NCI-H2029 (cell line): ENCODE measurements around the gene CD276.

Source experiments
- DNase-seq: peaks from one replicate; lab custom pipeline; 2025; lab: John Stamatoyannopoulos, UW

Gene CD276

DNA sequence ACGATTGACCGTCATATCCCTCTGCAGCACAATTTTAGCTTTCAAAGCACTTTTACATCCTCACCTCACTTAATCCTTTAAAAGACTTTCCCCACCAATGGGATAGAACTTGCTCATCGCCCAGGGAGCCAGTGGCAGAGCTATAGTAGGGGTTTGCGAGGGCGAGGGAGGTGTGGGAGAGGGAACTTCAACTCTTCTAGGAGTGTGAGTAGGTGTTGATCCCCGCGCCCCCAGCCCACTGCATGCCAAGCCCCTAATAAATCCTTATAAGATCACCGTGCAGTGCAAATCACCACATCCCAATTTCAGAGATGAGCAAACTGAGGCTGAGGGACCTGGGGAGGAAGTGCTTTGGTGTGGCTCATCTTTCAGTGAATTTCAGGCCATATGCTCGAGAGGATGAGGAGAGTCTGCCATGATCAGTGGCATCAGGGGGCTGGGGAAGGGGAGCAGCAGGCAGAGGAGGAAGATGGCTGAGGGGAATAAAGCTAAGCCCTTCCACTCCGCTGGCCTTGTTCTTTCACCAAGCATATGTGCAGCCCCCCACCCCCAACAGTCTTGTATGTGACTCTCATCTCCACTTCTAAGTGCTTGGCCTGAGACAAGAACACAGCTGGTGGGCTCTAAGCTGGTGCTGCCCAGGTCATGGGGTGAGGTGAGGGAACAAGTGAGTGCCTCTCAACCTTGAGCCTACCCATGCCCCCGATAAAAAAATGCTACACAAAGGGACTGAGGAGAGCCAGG lies 63.8 kb downstream of the CD276 start:
- DNase-seq = no peak

DNA sequence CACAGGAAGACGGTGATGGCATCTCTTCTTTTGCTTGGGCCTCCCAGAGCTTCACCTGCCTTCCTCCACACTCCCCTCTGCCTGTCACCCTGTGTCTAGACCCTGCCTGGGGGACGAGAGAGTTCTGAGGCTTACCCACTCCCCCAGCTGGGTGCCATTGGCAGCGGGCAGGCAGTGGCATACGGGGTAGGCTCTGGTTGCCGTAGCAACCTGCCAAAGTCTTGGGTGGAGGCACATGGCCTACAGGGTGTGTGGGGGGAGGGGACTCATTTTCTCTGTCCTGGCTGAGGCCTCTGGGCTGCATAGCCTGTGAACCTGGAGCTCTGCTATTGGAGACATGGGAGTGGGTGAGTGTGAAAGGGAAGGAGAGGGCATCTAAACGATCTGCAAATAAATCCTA lies 64.5 kb downstream of the CD276 start:
- no peak for DNase-seq

DNA sequence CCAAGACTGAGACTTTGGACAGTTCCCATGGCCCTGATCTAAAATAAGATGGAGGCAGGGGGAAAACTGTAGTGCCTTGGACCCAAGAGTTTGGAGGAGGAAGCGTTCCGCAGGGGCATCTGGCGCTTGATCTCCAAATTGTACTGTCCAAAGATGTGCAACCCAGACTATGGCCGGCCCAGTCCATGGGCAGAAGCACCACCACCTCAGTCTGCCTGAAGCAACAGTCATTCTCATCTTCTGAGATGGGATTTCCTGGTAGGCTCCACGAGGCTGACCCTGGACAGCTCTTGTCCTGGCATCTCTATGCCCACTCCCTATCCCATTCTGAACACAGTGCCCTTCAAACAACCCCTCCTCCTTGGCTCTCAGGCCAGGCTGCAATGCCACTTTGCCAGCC lies 65.3 kb downstream of the CD276 start:
- no peak for DNase-seq

DNA sequence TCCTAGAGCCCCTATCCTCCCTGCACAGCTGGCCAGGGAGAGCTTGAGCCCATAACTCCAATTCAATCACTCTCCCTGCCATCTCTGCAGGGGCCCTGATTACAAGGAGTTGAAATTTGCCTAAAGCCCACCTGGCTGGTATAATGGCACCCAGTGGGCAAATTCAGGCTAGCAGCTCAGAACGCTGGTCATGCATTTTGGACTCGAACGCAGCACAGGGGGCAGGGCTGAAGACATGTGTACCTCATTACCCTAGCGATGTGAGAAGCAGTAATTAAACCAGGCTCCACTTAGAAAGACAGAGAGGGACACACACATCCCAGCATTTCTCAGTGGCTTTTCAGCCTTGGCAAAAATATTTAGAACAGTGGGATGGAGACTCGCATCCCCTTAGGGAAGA lies 65.8 kb downstream of the CD276 start:
- no peak for DNase-seq

DNA sequence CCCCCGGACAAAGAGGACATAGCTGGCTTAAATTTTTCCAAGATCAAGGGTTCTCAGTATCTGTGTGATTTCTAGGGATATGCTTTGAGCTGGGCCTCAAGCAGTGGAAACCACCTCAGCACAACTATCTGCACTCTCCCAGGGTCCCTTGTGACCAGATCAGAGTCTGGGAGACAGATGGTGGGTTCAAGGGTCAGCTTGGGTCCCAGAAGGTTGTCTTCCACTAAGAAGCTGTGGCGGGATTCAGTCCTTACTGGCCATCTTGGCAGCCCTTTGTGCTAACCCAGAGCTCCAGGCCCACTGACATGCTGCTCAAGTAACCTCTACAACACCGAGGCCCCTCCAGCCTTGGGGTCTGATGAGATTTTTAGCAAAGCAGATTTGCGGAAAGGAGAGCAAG lies 66.3 kb downstream of the CD276 start:
- DNase-seq = no peak

DNA sequence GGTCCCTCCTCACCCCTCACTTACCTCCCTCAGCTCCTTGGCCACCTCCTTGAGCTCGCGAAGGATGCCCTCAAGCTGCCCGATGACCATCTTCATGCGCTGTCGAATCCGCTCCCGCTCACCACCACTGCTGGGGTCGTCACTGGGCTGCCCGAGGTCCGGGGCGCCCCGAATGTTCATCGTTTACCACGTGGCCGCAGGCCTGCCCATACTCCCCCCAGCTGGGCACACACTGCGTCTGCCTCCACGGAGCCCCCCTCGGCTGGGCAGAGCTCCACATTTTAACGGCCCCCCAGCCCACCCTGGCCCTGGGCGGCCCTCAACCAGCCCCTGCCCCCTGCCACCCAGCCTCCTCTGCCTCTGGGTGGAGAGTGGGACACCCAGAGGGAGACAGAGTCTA lies 66.8 kb downstream of the CD276 start:
- DNase-seq = no peak

DNA sequence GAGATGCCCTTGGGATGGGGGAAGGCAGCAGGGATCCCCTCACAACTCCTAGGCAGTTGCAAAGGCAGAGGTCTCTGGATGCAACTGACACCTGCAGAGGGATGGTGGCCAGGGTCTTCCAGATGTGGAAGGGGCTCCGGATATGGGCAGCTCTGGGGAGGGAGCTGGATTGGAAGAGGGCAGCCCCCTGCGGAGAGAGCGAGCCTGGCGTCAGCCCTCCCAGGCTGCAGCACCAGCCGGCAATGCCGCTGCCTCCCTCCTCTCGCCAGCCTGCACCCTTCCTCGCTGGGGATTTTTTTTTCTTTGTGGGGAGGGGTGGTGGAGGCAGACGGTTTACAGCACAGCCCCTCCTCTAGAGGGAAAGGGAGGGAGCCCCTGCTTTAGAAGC lies 67.3 kb downstream of the CD276 start:
- no peak for DNase-seq

DNA sequence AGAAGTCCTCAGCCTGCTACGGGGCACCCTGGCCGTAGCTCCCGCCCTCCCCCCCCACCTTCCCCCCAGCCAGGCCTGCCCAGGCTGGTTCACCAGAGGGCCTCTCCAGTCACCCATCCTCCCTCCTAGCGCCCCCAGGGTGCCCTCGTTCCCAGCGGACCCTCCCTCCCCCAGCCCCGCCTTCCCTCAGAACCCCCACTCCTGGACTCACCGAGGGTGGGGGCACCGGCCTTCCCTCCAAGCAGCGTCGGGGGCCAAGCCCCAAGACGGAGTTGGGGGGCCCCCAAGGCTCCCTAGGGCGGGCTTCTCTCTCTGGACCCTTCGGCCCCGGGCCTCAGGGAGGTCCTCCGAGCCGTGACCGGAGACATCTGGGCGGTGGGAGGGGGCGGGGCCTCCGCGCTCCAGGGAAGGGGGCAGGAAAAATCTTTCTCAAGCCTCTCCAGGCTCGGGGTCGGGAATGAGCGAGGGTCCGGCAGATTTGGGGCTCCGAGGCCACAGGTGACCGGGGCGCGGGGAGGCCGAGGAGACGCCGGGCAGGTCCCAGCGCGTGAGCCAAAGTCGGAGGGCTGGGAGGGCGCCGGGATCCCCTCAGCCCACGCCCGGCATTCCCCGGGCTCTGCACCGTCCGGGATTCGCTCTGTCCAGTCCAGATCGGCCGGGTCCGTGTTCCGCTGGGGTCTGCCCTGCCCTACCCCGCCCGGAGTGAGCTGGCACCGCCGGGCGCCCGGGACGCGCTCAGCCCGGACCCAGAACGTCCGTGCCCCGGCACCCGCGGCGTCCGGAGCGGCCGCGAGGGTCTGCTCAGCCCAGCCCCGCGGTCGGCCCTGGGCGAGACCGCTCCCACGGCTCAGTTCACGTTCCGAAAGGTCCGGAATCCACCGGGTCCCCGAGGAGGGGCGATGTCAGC lies 68.0 kb downstream of the CD276 start:
- DNase-seq = no peak

DNA sequence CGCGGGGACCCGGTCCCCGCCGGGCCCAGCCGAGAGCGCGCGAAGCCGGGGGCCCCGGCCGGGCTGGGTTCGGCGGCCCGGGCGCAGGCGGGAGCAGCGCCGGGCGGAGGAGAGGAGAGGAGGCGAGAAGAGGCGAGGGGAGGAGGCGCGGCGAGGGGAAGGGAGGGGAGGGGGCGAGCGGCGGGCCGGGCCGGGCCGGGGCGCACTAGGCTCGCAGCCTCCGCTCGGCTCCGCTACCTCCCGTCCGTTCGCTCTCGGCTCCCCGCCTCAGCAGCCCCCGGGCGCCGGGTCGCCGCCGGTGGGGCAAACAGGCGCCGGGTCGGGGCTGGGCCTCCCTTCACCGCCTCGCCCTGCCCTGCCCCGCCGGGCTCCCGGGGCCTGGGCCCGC lies 68.6 kb downstream of the CD276 start:
- DNase-seq = no peak

DNA sequence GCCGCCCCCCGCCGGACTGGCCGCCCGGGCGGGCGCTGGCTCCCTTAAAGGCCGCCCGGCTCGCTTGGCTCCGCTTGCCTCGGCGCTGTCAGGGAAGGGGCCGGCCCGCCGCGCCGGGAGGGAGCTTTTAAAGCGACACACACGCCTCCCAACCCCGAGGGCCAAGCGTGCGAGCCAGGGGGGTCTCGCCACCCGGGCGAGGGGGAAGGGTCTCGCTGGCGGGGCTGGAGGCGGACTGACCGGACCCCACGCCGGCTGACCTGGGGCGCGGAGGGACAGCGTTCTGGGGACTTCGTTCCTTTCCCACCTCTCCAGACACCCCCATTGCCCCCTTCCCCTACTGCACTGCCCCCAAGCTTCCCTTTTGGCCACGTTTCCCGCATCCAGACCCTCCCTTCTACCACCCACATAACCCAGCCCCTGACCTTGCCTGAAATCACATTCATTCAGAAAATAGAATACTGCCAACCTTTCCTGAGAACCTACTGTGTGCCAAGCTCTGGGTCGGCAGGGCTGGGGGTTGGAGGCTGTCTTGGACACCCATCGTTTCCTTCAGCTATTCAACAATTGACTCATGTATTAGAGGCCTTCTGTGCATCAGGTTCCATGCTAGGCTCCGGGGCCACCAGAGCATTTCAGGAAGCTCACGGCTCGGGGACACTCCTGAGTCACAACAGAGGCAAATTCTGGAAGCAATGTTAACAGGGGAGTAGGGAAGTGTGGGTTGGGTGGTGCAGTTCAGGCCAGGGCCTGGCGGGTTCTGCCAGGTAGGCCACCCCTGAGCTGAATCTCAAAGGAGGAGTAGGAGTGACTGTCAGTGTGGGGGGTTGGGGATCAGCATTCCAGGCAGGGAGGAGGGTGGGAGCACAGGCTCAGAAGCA lies 69.3 kb downstream of the CD276 start, which contains the start of gene INSYN1:
INSYN1 (minus strand) TSS at position 102 of the 881 bp plus-strand sequence. CDS start 2,221 bp downstream, outside the sequence.
- DNase-seq = no peak

DNA sequence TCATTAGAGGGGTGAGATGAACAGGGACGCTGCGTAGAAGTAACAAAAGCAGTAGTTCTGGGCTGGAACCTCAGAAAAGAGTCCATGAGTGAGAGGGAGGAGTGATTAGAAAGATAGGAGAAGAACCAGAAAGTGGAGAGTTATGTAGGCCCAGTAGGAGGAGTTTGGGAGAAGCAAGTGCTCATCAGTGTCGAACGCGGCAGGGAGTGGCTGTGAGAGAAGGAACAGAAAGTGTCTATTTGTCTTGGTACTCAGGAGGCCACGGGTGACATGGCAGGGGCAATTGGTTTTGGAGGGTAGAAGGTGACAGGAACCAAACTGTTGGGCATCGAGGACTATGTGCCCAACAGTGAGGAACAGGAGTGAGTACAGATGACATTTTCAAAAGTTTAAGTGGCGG lies 70.3 kb downstream of the CD276 start:
- DNase-seq = no peak

DNA sequence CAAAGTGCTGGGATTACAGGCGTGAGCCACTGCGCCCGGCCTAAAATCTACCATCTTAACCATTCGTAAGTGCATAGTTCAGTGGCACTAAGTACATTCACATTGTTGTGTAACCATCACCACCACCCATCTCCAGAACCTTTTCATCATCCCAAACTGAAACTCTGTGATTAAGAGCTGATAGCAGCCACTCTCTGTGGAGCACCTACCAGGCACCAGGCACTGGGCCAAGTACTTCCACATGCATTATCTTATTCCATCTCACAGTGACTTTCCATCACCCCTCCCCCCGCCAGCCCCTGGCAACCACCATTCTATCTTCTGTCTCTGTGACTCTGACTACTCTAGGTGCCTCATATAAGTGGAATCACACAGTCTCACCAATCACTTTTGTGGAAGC lies 71.3 kb downstream of the CD276 start:
- DNase-seq = no peak

DNA sequence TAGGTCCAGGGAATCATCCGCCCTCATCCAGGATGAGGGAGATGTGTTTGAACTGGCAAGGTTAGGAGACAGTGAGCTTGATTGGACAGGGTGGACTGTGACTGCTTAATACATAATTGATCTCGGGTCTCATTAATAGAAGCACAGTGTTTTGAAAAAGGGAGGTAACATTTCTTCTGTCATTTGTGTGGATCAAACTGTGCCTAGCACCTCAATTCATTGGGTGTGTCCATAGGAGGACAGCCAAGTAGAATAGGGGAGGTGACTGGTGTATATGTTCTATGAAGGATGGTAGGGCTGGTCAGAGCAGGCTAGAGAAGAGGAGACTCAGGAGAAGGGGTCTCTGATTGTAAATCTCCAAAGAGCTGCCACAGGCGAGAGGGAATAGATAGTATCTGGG lies 71.8 kb downstream of the CD276 start:
- DNase-seq = no peak

DNA sequence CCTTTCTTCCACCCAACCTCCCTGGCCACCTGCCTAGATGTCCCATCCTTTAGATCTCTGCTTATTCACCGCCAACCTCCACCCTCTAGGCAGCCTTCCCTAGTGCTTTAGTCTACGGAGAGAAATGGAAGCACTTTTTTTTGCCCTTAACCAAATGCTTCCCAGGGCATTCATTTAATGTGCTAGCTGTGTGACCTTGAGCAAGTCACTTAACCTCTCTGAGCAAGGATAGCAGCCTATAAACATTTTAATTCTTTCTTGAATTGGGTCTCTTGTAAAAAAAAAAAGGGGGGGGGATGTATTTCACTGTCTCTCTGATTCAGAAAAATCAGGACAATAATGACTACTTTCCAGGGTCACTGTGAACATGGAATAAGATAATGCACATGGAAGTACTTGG lies 72.2 kb downstream of the CD276 start:
- no peak for DNase-seq

DNA sequence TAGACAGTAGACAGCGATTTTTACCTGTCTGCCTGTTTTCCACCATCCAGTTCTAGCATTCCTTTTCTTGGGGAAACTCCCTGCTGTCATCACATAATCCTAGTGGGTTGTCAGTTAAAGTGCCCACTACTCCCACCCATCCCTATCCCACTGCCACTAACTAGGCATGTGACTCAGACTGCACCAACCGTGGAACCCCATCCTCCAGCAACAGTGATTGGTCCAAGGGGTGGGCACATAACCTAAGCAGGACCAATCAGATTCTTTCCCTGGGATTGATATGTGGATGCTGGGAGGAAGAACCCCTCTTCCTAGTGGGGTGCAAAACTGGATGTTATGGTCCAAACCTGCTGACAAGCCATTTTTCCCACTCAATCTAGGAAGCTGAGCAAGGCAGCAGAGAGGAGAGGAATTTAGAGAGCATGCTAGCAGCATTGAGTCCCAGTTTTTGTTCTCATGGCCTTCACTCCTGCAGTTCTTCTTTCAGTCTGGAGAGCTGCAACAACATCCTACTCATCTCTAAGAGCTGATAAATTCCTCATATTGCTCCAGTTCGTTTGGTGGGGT lies 72.8 kb downstream of the CD276 start:
- DNase-seq = no peak

DNA sequence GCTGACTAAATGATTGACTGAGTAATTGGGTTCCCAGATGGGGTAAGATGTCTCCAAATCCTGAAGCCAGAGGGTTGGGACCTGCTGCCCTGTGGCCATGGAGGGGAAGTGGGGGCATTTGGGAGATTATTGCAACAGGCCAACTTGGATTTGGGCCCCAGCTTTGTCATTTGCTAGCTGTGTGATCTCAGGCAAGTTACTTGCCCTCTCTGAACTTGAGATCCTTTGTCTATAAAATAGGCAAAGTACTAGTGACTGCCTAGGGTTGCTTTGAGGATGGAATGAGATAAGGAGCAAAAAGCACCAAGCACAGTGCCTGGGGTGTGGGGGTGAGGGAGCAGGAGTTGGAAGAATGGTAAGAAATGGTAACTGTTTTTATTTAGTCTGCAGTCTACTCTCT lies 73.4 kb downstream of the CD276 start:
- DNase-seq = no peak

DNA sequence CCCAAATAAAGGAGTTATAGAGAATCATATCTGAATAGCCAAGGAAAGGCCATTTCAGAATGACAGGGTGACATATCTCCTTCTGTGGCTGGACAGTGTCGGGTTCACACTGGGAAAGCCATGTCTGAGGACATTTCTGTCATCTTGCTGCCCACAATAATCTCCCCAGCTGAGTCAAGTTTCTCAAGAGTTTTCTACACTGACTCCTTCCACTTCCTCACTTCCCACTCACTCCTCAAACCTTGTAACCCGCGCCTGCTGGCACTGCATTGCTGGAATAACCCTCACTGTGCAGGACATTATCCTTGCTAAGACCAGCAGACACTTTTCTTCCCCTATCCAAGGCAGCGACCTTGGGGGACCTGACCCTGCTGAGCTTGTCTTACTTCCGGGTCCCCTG lies 74.3 kb downstream of the CD276 start:
- no peak for DNase-seq

DNA sequence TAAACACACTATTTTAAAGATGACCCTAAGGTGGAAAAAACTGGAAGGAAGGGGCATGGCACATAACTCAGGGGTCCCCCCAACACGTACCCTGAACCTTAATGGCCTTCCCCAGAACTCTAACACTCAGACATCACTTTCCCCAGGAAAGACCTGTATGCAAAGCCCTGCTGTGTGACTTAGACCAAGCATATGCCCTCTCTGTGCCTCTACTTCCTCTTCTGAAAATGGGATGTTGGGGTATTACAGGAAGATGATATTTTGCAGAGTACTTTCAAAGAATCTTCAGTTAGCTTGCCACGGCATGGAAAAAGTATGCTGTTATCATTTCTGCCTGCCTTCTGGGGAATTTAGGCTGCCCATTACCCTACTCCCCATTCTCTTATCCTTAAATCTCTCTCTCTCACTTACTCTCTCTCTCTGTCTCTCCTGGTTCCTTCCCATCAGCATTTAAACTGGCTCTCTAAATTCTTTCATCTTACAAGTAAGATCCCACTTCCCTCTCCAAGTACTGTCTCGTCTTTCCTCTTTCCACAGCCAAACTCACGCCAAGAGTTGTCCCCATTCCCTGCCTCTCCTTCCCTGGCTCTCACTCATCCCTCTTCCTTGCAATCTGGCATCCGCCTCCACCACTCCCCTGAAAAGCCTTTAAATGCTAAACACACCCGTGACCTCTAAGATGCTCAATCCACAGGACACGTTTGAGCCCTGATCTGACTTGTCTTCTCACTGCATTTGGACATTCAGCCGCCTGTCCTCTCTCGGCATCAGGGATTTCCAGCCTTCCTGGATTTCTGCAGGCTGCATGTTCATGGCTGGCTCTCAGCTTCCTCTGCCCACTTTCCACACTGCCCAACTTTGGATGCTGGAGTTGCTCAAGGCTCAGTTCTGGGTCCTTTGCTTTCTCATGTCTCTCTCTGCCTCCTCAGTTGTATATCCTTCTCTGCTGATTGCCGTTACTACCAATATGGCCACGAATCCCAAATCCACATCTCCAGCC lies 76.4 kb downstream of the CD276 start:
- DNase-seq = no peak

DNA sequence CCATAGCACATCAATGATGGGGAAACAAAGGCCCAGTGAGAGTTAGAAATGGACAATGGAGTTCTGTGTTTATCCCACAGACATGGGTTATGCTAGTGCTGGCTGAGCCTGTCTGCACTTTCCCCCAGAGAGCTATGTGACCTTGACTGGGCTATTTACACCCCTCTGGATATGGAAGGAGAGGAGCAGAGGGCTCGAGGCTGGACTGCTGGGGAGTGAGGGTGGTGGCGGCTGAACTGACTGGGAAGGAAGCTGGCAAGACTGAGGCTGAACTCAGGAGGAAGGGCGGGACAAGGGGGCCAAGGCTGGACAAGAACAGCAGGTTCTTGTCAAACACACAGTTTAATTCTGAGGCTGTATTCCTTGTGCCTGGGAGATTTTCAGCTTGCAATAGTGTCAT lies 79.7 kb downstream of the CD276 start:
- no peak for DNase-seq
